GM19397 (cell line): Measurements from ENCODE around the gene SYT14.
"Not testable (repeated sequence)": the region's sequence is repeated elsewhere in the genome, so short reads cannot be mapped to it uniquely, and the experiment has no call there.

ENCODE experiments used
- ATAC-seq: cut with Tn5 transposase; IDR thresholded peaks from one replicate; pipeline ENCODE4 v1.9.1; 2021; ENCODE audit warnings: mild to moderate bottlenecking, moderate library complexity; ENCODE audit not compliant: unreplicated experiment

Gene SYT14

GRCh38 chr1:210022044-210022443 is 84.0 kb downstream of the SYT14 start:
- no peak for ATAC-seq

- no peak for ATAC-seq
Observed at GRCh38 chr1:210024282-210024681, 86.3 kb downstream of the SYT14 start.

- no peak for ATAC-seq
Observed at GRCh38 chr1:210024996-210025395, 87.0 kb downstream of the SYT14 start.

DNA sequence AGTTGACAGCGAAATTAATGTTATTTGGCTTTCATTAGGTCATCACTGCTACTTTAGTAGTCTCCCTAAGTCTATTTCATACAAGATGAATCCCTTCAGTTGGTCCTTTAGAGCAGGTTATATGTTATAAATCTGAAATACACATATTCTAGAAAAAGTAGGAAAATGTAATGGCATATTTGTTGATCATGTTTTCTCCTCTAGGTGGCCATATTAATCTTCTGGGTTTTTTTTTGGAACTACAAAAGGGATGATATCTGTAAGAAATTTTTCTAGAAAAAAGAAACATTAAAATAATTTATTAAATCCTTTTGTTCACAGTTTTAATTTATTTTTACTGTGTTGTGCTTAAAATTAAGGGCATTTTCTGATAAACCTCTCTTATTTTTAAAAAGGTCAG is 87.9 kb downstream of the SYT14 start:
- no peak for ATAC-seq

GRCh38 chr1:210027994-210028393 is 90.0 kb downstream of the SYT14 start:
- no peak for ATAC-seq

DNA sequence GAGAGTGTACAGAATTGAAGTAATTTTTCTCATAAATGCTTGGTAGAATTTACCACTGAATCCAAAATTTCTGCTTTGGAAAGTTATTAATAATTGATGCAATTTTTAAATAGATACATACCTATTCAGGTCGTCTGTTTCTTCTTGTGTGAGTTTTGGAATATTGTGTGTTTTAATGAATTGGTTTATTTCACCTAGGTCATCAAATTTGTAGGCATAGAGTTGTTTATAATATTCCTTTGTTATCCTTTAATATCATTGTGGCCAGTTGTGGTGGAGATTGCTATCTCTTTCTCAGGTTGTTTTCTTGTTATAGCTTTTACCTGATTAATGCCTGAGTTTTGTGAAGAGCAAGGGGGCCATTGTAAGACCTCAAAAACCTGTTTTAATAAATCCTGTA is 93.5 kb downstream of the SYT14 start:
- no peak for ATAC-seq

GRCh38 chr1:210043058-210043457 is 105.0 kb downstream of the SYT14 start:
- ATAC-seq, result no peak

DNA sequence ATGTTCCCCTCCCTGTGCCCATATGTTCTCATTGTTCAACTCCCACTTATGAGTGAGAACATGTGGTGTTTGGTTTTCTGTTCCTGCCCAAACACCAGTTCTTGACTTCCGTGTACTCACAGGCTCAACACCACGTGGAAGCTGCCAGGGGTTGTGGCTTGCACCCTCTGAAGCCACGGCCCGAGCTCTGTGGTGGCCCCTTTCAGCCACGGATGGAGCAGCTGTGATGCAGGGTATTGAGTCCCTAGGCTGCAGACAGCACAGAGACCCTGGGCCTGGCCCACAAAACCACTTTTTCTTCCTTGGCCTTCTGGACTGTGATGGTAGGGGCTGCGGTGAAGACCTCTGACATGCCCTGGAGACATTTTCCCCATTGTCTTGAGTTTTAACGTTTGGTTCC is 111.6 kb downstream of the SYT14 start:
- no peak for ATAC-seq

DNA sequence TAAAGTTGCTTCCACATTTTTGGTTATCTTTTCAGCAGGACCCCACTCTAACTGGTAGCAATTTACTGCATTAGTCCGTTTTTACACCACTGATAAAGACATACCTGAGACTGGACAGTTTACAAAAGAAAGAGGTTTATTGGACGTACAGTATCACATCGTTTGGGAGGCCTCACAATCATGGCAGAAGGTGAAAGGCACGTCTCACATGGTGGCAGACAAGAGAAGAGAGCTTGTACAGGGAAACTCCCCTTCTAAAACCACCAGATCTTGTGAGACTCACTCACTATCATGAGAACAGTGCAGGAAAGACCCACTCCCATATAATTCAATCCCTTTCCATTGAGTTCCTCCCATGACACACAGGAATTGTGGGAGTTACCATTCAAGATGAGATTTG is 112.5 kb downstream of the SYT14 start:
- ATAC-seq, result not testable (repeated sequence)

DNA sequence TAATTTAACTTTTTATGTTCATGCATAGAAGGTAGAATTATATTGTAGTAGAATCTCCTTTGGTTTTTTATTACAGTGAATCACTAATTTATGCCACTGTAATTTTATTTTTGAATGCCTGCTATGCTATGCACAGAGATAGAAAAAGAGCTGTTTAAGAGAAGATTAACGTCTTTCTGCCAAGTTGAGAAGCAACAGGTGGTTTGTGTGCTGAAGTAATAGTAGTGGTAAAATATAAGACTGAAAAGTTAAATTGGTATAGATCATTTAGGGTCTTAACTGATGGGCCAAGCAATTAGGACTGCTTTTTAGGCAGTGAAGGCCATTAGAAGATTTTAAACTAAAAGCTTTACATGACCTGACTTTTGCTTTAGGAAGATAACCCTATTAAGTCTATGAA is 115.1 kb downstream of the SYT14 start:
- ATAC-seq, result no peak

GRCh38 chr1:210057593-210057992 is 119.6 kb downstream of the SYT14 start:
- ATAC-seq, result no peak

DNA sequence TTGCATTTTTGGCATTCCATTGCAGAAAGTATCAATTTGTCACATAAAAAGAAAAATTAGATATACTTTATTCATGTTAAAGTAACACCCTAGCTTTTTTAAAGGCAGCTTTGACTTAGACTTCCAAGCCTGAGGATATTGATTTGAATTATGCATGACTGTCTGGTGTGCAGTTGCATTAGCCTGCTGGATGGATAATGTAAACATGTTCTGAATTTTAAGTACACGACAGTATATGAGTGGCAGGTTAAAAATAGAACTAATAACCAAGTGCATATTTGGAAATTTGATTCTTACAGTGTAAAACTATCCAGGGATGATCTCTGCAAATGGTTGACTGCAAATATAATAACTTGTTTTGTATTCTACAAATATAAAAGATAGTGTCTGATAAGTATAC is 124.0 kb downstream of the SYT14 start:
- no peak for ATAC-seq

- ATAC-seq, result no peak
Observed at GRCh38 chr1:210070531-210070930, 132.5 kb downstream of the SYT14 start.

GRCh38 chr1:210072129-210072528 is 134.1 kb downstream of the SYT14 start:
- no peak for ATAC-seq

- ATAC-seq, result no peak
Observed at GRCh38 chr1:210072896-210073504, 135.0 kb downstream of the SYT14 start.

GRCh38 chr1:210074904-210075303 is 136.9 kb downstream of the SYT14 start:
- ATAC-seq, result no peak

DNA sequence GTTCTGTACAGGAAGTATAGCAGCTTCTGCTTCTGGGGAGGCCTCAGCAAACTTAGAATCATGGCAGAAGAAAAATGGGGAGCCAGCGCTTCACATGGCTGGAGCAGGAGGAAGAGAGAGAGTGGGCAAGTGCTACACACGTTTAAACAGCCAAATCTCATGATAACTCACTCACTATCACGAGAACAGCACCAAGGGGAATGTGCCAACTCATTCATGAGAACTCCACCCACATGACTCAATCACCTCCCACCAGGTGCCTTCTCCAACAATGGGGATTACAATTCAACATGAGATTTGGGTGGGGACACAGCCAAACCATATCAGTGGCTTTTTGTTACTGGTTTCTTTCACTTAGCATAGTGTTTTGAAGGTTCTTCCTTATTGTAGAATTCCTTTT is 138.6 kb downstream of the SYT14 start:
- no peak for ATAC-seq

DNA sequence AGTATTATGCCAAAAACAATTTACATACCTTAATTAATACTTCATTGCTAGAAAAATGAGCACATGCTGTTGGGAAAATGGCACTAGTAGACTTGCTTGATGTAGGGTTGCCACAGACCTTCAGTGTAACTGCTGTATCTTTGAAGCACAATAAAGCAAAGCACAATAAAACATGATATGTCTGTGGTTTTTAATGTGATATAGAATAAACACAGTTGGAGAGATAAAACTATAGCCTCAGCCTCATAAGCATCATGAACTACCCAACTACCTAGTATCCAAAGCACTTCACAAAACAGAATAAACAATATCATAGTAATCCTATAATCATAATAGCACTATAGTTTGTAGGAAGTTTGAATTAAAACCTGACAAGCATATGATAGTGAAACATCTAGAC is 143.5 kb downstream of the SYT14 start:
- ATAC-seq, result no peak

GRCh38 chr1:210085359-210085758 is 147.3 kb downstream of the SYT14 start:
- ATAC-seq, result no peak

DNA sequence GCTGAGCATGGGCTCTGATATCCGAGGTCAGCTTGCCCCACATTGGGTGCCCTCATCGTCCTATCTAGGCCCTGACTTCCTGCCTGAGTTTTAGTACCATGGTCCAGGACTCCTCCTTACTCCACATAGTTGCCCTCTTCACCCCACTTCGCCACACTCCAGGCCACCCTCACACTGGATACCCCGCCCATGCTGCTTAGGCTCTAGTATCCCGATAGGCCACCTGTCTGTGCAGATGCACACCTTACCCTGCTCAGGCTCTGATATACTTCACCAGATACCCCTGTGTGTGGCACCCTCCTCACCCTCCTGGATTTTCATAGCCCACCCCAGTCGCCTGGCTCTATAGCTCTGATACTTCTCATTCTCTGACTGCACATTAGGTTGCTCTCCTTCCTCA is 149.0 kb downstream of the SYT14 start:
- ATAC-seq, result no peak

GRCh38 chr1:210089855-210090254 is 151.8 kb downstream of the SYT14 start:
- ATAC-seq, result no peak

- ATAC-seq, result no peak
Observed at GRCh38 chr1:210092366-210092765, 154.3 kb downstream of the SYT14 start.

DNA sequence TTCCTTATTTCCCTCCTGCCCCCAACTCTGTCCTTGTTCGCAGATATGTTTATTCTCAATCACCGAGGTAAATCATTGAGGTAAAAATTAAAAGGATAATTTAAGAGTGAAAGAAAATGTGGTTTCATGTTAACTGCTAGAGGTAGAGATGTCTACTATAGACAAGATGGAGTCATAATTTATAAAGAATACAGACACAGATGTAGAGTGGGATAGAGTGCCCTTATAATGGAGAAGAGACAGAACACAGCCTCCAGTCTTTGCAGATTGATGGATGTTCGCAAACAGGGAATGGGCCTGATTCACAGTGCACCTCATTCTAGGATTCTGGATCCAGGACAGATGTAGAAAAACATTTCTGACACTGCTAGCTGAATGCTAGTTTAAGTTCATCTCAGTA is 155.4 kb downstream of the SYT14 start:
- ATAC-seq, result no peak
